BLaER1 (cell line): ENCODE measurements around the gene FUT8.
A peak's percentile ranks its signal among the peaks of the same experiment; 100 is the strongest.
"Not testable (repeated sequence)": the region's sequence is repeated elsewhere in the genome, so short reads cannot be mapped to it uniquely, and the experiment has no call there.

Source experiments
- H3K27ac ChIP-seq: shearing (Covaris generic); formaldehyde crosslinking; 2 replicates; pipeline ENCODE4 v1.8.1; 2022
- H3K27me3 ChIP-seq: shearing (Covaris generic); formaldehyde crosslinking; 2 replicates; pipeline ENCODE4 v1.8.1; 2022
- H3K36me3 ChIP-seq: shearing (Covaris generic); formaldehyde crosslinking; 2 replicates; pipeline ENCODE4 v1.8.1; 2022
- H3K4me1 ChIP-seq: shearing (Covaris generic); formaldehyde crosslinking; 2 replicates; pipeline ENCODE4 v1.8.1; 2022
- H3K4me2 ChIP-seq: shearing (Covaris generic); formaldehyde crosslinking; 2 replicates; pipeline ENCODE4 v1.8.1; 2022
- H3K4me3 ChIP-seq: shearing (Covaris generic); formaldehyde crosslinking; 2 replicates; pipeline ENCODE4 v1.8.1; 2022
- H3K9ac ChIP-seq: shearing (Covaris generic); formaldehyde crosslinking; 2 replicates; pipeline ENCODE4 v1.8.1; 2022
- H3K9me3 ChIP-seq: shearing (Covaris generic); formaldehyde crosslinking; 2 replicates; pipeline ENCODE4 v1.8.1; 2022
- H4K20me1 ChIP-seq: shearing (Covaris generic); formaldehyde crosslinking; 2 replicates; pipeline ENCODE4 v1.8.1; 2022
- Cebpa-rat ChIP-seq: shearing (Covaris generic); IDR thresholded peaks from 2 replicates; pipeline ENCODE4 v1.8.1; 2022

FUT8 gene

GRCh38 chr14:65703996-65704395 lies 291.5 kb downstream of the FUT8 start:
- Histone ChIP-seq H3K36me3 (peaks cover 7% of the 10 kb centered on the region; the same call in 1 of the 2 replicates), H3K27ac (no peak overlapping the region), H3K4me2 (no peak overlapping the region), H3K27me3 (no peaks in the 10 kb centered on the region), H3K9me3 (peaks cover 13% of the 10 kb centered on the region), H3K4me3 (no peak overlapping the region), H3K9ac (no peak overlapping the region), H3K4me1 (no peaks in the 10 kb centered on the region), H4K20me1 (no peaks in the 10 kb centered on the region)
- no peak for TF ChIP-seq Cebpa-rat

GRCh38 chr14:65704437-65704836 lies 291.9 kb downstream of the FUT8 start:
- Histone ChIP-seq H3K27ac (no peak overlapping the region), H3K4me1 (no peaks in the 10 kb centered on the region), H4K20me1 (no peaks in the 10 kb centered on the region), H3K4me3 (no peak overlapping the region), H3K27me3 (no peaks in the 10 kb centered on the region), H3K36me3 (peaks cover 7% of the 10 kb centered on the region; the same call in 1 of the 2 replicates), H3K9me3 (peaks cover 13% of the 10 kb centered on the region), H3K4me2 (no peak overlapping the region), H3K9ac (no peak overlapping the region)
- TF ChIP-seq Cebpa-rat, result no peak

GRCh38 chr14:65704850-65705249 lies 292.3 kb downstream of the FUT8 start:
- Histone ChIP-seq H3K9ac (no peak overlapping the region), H3K27me3 (no peaks in the 10 kb centered on the region), H3K4me1 (no peaks in the 10 kb centered on the region), H3K4me3 (no peak overlapping the region), H3K27ac (no peak overlapping the region), H3K36me3 (peaks cover 7% of the 10 kb centered on the region; the same call in 1 of the 2 replicates), H4K20me1 (no peaks in the 10 kb centered on the region), H3K9me3 (peaks cover 13% of the 10 kb centered on the region), H3K4me2 (no peak overlapping the region)
- no peak for TF ChIP-seq Cebpa-rat

- no peak for TF ChIP-seq Cebpa-rat
- H4K20me1 ChIP-seq, result no peaks in the 10 kb centered on the region
Observed at GRCh38 chr14:65709576-65709975, 297.0 kb downstream of the FUT8 start.

GRCh38 chr14:65716813-65717212 lies 304.3 kb downstream of the FUT8 start:
- not testable (repeated sequence) for H3K27ac ChIP-seq, H4K20me1 ChIP-seq, H3K9ac ChIP-seq, H3K27me3 ChIP-seq, H3K4me1 ChIP-seq, H3K4me2 ChIP-seq
- Histone ChIP-seq H3K4me3 (0 out of 2 replicates have a peak overlapping the region, but pooled peaks have one; percentile 14), H3K9me3 (peaks cover 71% of the 10 kb centered on the region), H3K36me3 (peaks cover 33% of the 10 kb centered on the region)

More at GRCh38 chr14:65709576-65709975, 297.0 kb downstream of the FUT8 start:
- no peak overlapping the region for H3K27ac ChIP-seq
- H3K9ac ChIP-seq, result no peak overlapping the region
- no peak overlapping the region for H3K4me3 ChIP-seq
- no peaks in the 10 kb centered on the region for H3K27me3 ChIP-seq
- no peak overlapping the region for H3K4me2 ChIP-seq
- H3K9me3 ChIP-seq, result peaks cover 23% of the 10 kb centered on the region
- H3K36me3 ChIP-seq, result peaks cover 7% of the 10 kb centered on the region; the same call in 1 of the 2 replicates
- H3K4me1 ChIP-seq, result no peaks in the 10 kb centered on the region

GRCh38 chr14:65717384-65717915 lies 304.9 kb downstream of the FUT8 start:
- not testable (repeated sequence) for H3K27me3 ChIP-seq, H3K27ac ChIP-seq

GRCh38 chr14:65718629-65719028 lies 306.1 kb downstream of the FUT8 start:
- Histone ChIP-seq H3K9ac (no peak overlapping the region), H3K27ac (no peak overlapping the region), H4K20me1 (no peaks in the 10 kb centered on the region), H3K4me1 (peaks cover 16% of the 10 kb centered on the region), H3K4me3 (no peak overlapping the region), H3K9me3 (peaks cover 70% of the 10 kb centered on the region), H3K4me2 (no peak overlapping the region), H3K27me3 (no peaks in the 10 kb centered on the region), H3K36me3 (peaks cover 38% of the 10 kb centered on the region)
- TF ChIP-seq Cebpa-rat, result no peak

More at GRCh38 chr14:65717384-65717915, 304.9 kb downstream of the FUT8 start:
- not testable (repeated sequence) for H3K4me1 ChIP-seq, H3K4me2 ChIP-seq, H4K20me1 ChIP-seq, H3K9ac ChIP-seq, H3K4me3 ChIP-seq
- peaks cover 71% of the 10 kb centered on the region for H3K9me3 ChIP-seq
- peaks cover 38% of the 10 kb centered on the region for H3K36me3 ChIP-seq

GRCh38 chr14:65720171-65720570 lies 307.6 kb downstream of the FUT8 start:
- peaks cover 41% of the 10 kb centered on the region for H3K36me3 ChIP-seq
- no peak overlapping the region for H3K9ac ChIP-seq
- H3K4me3 ChIP-seq, result no peak overlapping the region
- TF ChIP-seq Cebpa-rat, result no peak
- H3K27ac ChIP-seq, result no peak overlapping the region
- H3K4me1 ChIP-seq, result peaks cover 17% of the 10 kb centered on the region
- H3K4me2 ChIP-seq, result no peak overlapping the region
- peaks cover 56% of the 10 kb centered on the region for H3K9me3 ChIP-seq
- no peaks in the 10 kb centered on the region for H4K20me1 ChIP-seq
- no peaks in the 10 kb centered on the region for H3K27me3 ChIP-seq

GRCh38 chr14:65720743-65721142 lies 308.2 kb downstream of the FUT8 start:
- Histone ChIP-seq H3K36me3 (peaks cover 42% of the 10 kb centered on the region), H3K27ac (no peak overlapping the region), H3K4me3 (no peak overlapping the region), H3K4me2 (no peak overlapping the region), H3K4me1 (peaks cover 17% of the 10 kb centered on the region), H3K9ac (no peak overlapping the region), H3K9me3 (peaks cover 50% of the 10 kb centered on the region), H4K20me1 (no peaks in the 10 kb centered on the region), H3K27me3 (no peaks in the 10 kb centered on the region)
- no peak for TF ChIP-seq Cebpa-rat

GRCh38 chr14:65723348-65723747 lies 310.8 kb downstream of the FUT8 start:
- no peak overlapping the region for H3K9ac ChIP-seq
- H3K4me3 ChIP-seq, result no peak overlapping the region
- H3K9me3 ChIP-seq, result peaks cover 45% of the 10 kb centered on the region
- H3K36me3 ChIP-seq, result peaks cover 54% of the 10 kb centered on the region
- peak overlapping the region; percentile 57 for H3K4me2 ChIP-seq
- no peaks in the 10 kb centered on the region for H3K27me3 ChIP-seq
- H3K4me1 ChIP-seq, result peaks cover 17% of the 10 kb centered on the region
- no peaks in the 10 kb centered on the region for H4K20me1 ChIP-seq
- H3K27ac ChIP-seq, result peak overlapping the region; percentile 54; the same call in 1 of the 2 replicates
- TF ChIP-seq Cebpa-rat, result no peak

- H3K36me3 ChIP-seq, result peaks cover 36% of the 10 kb centered on the region
- no peaks in the 10 kb centered on the region for H3K27me3 ChIP-seq
- TF ChIP-seq Cebpa-rat, result no peak
- H3K4me3 ChIP-seq, result no peak overlapping the region
- H3K4me1 ChIP-seq, result peaks cover 1% of the 10 kb centered on the region
- no peak overlapping the region for H3K9ac ChIP-seq
- H3K27ac ChIP-seq, result no peak overlapping the region
- H3K9me3 ChIP-seq, result peaks cover 19% of the 10 kb centered on the region
- no peak overlapping the region for H3K4me2 ChIP-seq
- no peaks in the 10 kb centered on the region for H4K20me1 ChIP-seq
Observed at GRCh38 chr14:65728604-65729003, 316.1 kb downstream of the FUT8 start.
